Mucosa of descending colon (tissue), 3 donors: ENCODE results near the gene DHX15. TPM values are rescaled to one million over a fixed set of nuclear protein-coding genes. Genes with fewer than 3 reads are reported as not detected.

Source experiments
- ATAC-seq: fragments of 200-7000 bp; cut with Tn5 transposase; one replicate; pipeline ENCODE4 v1.9.1; 2020; ENCODE audit warnings: mild to moderate bottlenecking, moderate library complexity
- DNase-seq, 3 donors: peaks; one replicate each; pipeline ENCODE4 v3.0.0-alpha.2; 2020
- H3K36me3 ChIP-seq: fragments of 200-600 bp; one replicate; pipeline ENCODE4 v1.8.0; 2021; ENCODE audit warnings: low read depth, mild to moderate bottlenecking
- H3K4me1 ChIP-seq: fragments of 200-600 bp; one replicate; pipeline ENCODE4 v1.8.0; 2021; ENCODE audit warnings: low read depth, mild to moderate bottlenecking
- H3K4me3 ChIP-seq: fragments of 200-600 bp; one replicate; pipeline ENCODE4 v1.8.0; 2021; ENCODE audit warnings: mild to moderate bottlenecking
- H3K9me3 ChIP-seq: fragments of 200-600 bp; one replicate; pipeline ENCODE4 v1.8.0; 2021; ENCODE audit warnings: mild to moderate bottlenecking
- CTCF ChIP-seq: fragments of 200-600 bp; IDR thresholded peaks from one replicate; pipeline ENCODE4 v1.8.0; 2022; ENCODE audit warnings: antibody characterized with exemption, mild to moderate bottlenecking
- intact Hi-C, 2 donors: fragments of 100-400 bp; cut with DNase I in 1 of 2; cut with micrococcal nuclease in 1 of 2; formaldehyde crosslinking; loops; one replicate each; pipeline versions ENCODE4 v1.11.0 to v1.11.1; 2022; cut with DNase I, micrococcal nuclease
- total RNA-seq, 3 donors: library from RNA; stranded (reverse); fragmentation: NEBNext Ultra II Directional in 2 of 3; extraction: Animal tissue kit (Norgen Biotek cat#: 25700) in 2 of 3; gene quantifications; one replicate each; pipeline versions ENCODE4 v1.2.1 to v1.2.4, GENCODE V29; 2021 to 2023
- donor health status: DM: no; HTN: no; CAD: no; lungs with moderate emphysema.
- donor health status: DM: no; HTN: no; CAD: no.
- donor health status: DM: no; HTN: yes; CAD: no.

DHX15 gene
- total RNA-seq, 3 donors from 2014 or later, result 118 to 136 (median 135) TPM

- intact Hi-C loops, result no loop called here
- DNase-seq (no peak), ATAC-seq (no peak)
- Histone ChIP-seq H3K36me3 (no peaks in the 10 kb centered on the region), H3K9me3 (no peaks in the 10 kb centered on the region), H3K4me1 (no peaks in the 10 kb centered on the region), H3K4me3 (no peak overlapping the region)
- no peak for TF ChIP-seq CTCF
Measured at GRCh38 chr4:24517676-24518075, 66.7 kb downstream of the DHX15 start.

GRCh38 chr4:24516926-24517325 lies 67.4 kb downstream of the DHX15 start:
- intact Hi-C loops, result no loop called here
- no peaks in the 10 kb centered on the region for H3K4me1 ChIP-seq
- no peaks in the 10 kb centered on the region for H3K36me3 ChIP-seq
- DNase-seq (no peak), ATAC-seq (no peak)
- no peak overlapping the region for H3K4me3 ChIP-seq
- TF ChIP-seq CTCF, result no peak
- no peaks in the 10 kb centered on the region for H3K9me3 ChIP-seq

- Histone ChIP-seq H3K9me3 (no peaks in the 10 kb centered on the region), H3K4me1 (no peaks in the 10 kb centered on the region), H3K4me3 (no peak overlapping the region), H3K36me3 (no peaks in the 10 kb centered on the region)
- no peak for ATAC-seq
- no peak for DNase-seq
- no peak for TF ChIP-seq CTCF
- intact Hi-C loops, result no loop called here
Measured at GRCh38 chr4:24515698-24516097, 68.7 kb downstream of the DHX15 start.

- DNase-seq (no peak), ATAC-seq (no peak)
- no peaks in the 10 kb centered on the region for H3K36me3 ChIP-seq
- no peaks in the 10 kb centered on the region for H3K9me3 ChIP-seq
- TF ChIP-seq CTCF, result no peak
- intact Hi-C loops, result no loop called here
- H3K4me3 ChIP-seq, result no peak overlapping the region
- no peaks in the 10 kb centered on the region for H3K4me1 ChIP-seq
Measured at GRCh38 chr4:24514808-24515207, 69.5 kb downstream of the DHX15 start.

- Histone ChIP-seq H3K36me3 (no peaks in the 10 kb centered on the region), H3K4me3 (no peak overlapping the region), H3K4me1 (no peaks in the 10 kb centered on the region), H3K9me3 (no peaks in the 10 kb centered on the region)
- TF ChIP-seq CTCF, result no peak
- ATAC-seq, result no peak
- intact Hi-C loops, result no loop called here
- DNase-seq, result no peak
Measured at GRCh38 chr4:24513718-24514117, 70.6 kb downstream of the DHX15 start.

- intact Hi-C loops, result no loop called here
- H3K36me3 ChIP-seq, result no peaks in the 10 kb centered on the region
- no peaks in the 10 kb centered on the region for H3K4me1 ChIP-seq
- H3K4me3 ChIP-seq, result no peak overlapping the region
- TF ChIP-seq CTCF, result no peak
- DNase-seq (no peak), ATAC-seq (peak; percentile 13)
- H3K9me3 ChIP-seq, result no peaks in the 10 kb centered on the region
Measured at GRCh38 chr4:24511371-24512063, 72.8 kb downstream of the DHX15 start.
